ENCODE results near the gene AUH. TPM values are rescaled to one million over a fixed set of nuclear protein-coding genes. Genes with fewer than 3 reads are reported as not detected.

AUH gene
- total and polyA plus RNA-seq, 10 of the 15 experiments (the other 5 are each of a cell fraction or from before 2014, with no cell fraction given) = 1.7 to 7.3 (median 4.6) TPM

DNA sequence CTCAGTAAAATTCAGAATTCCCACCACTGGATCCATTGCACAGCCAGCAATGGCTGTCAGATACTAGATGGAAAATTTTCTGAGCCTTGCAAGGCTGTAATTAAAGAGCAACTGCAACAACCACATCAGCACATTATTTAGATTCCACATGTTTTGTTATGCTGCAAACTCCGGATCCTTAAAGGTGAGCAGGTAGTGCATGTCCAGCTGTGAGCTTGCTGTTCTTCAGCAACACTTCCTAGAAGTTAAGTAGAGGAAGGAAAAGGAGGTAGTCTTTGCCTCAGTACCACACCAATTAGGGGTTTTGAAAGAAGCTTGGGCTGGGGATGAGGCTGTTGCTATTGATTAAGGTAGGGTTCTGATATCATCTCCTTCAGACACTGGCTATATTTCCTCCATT, 144.3 kb downstream of the AUH start:
- FAIRE-seq (no peak), ATAC-seq (no peak), DNase-seq (ENCODE audit: low read depth, low spot score) (no peak)
- Histone ChIP-seq H3K27ac (ENCODE audit: control insufficient read depth, insufficient read depth) (no peak overlapping the region), H3K79me2 (ENCODE audit: control insufficient read depth, insufficient read depth, low read length) (no peaks in the 10 kb centered on the region), H4K20me1 (ENCODE audit: control insufficient read depth, insufficient read depth) (no peaks in the 10 kb centered on the region), H3K4me1 (ENCODE audit: control insufficient read depth, insufficient read depth, low read length) (no peaks in the 10 kb centered on the region), H3K9me3 (replicated peaks; ENCODE audit: control insufficient read depth, insufficient read depth, low read length) (no peaks in the 10 kb centered on the region), H2AFZ (ENCODE audit: control insufficient read depth, low read depth, low read length) (no peak overlapping the region), H3K36me3 (ENCODE audit: control insufficient read depth in 2 of 2, insufficient read depth in 2 of 2, low read length in 1 of 2) (no peaks in the 10 kb centered on the region), H3K9ac (ENCODE audit: control insufficient read depth, insufficient read depth, low read length) (no peak overlapping the region), H3K4me2 (ENCODE audit: control insufficient read depth, insufficient read depth) (no peak overlapping the region), H3K27me3 (replicated peaks in 1 of 2; ENCODE audit: control insufficient read depth in 2 of 2, insufficient read depth in 2 of 2, low read length in 1 of 2) (no peaks in the 10 kb centered on the region), H3K4me3 (no peak overlapping the region)
- intact Hi-C loops (cut with micrococcal nuclease; ENCODE audit: unreplicated experiment) = no loop called here
- ChIA-PET CTCF (no interaction called here), RAD21 (ENCODE audit: unreplicated experiment) (no interaction called here), SMC1A (ENCODE audit: uncharacterized antibody, unreplicated experiment) (no interaction called here), POLR2A (no interaction called here)
- in situ Hi-C loops (cut with MboI) = no loop called here
- TF ChIP-seq RUNX3 (IDR thresholded peaks at IDR 0.05; ENCODE audit: low read length) (no peak), SMAD5 (IDR thresholded peaks at IDR 0.05; ENCODE audit: low read depth) (no peak), SMC3 (IDR thresholded peaks at IDR 0.05; ENCODE audit: borderline replicate concordance, low read length) (no peak), CBFB (IDR thresholded peaks at IDR 0.05; ENCODE audit: low read depth) (no peak), STAT1 (conservative IDR thresholded peaks at IDR 0.05) (no peak), CBX5 (IDR thresholded peaks at IDR 0.05; ENCODE audit: low read depth) (no peak), RB1 (IDR thresholded peaks at IDR 0.05; ENCODE audit: borderline replicate concordance) (no peak), EED (IDR thresholded peaks at IDR 0.05; ENCODE audit: low read depth) (no peak), CHD4 (IDR thresholded peaks at IDR 0.05) (no peak), ZNF687 (IDR thresholded peaks at IDR 0.05) (no peak), IRF5 (IDR thresholded peaks at IDR 0.05; ENCODE audit: borderline replicate concordance) (no peak), MYB (IDR thresholded peaks at IDR 0.05; ENCODE audit: borderline replicate concordance, low read depth, low read length) (no peak), SIX5 (IDR thresholded peaks at IDR 0.05; ENCODE audit: low read depth, low read length, severe bottlenecking) (no peak), NBN (IDR thresholded peaks at IDR 0.05) (no peak)
- TF ChIP-seq, protein P1, sequence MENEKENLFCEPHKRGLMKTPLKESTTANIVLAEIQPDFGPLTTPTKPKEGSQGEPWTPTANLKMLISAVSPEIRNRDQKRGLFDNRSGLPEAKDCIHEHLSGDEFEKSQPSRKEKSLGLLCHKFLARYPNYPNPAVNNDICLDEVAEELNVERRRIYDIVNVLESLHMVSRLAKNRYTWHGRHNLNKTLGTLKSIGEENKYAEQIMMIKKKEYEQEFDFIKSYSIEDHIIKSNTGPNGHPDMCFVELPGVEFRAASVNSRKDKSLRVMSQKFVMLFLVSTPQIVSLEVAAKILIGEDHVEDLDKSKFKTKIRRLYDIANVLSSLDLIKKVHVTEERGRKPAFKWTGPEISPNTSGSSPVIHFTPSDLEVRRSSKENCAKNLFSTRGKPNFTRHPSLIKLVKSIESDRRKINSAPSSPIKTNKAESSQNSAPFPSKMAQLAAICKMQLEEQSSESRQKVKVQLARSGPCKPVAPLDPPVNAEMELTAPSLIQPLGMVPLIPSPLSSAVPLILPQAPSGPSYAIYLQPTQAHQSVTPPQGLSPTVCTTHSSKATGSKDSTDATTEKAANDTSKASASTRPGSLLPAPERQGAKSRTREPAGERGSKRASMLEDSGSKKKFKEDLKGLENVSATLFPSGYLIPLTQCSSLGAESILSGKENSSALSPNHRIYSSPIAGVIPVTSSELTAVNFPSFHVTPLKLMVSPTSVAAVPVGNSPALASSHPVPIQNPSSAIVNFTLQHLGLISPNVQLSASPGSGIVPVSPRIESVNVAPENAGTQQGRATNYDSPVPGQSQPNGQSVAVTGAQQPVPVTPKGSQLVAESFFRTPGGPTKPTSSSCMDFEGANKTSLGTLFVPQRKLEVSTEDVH (IDR thresholded peaks at IDR 0.05; ENCODE audit: low read depth, partially characterized antibody) = no peak
- no TSS peak for BruUV-seq (replicated peaks)
- 89% methylated on average over 1 of the region's 1 CpG for WGBS (ENCODE audit: insufficient coverage, insufficient replicate concordance, low lambda C conversion rate, missing lambda C conversion rate)
